ENCODE results near the gene PSTPIP2.

PSTPIP2 gene

DNA sequence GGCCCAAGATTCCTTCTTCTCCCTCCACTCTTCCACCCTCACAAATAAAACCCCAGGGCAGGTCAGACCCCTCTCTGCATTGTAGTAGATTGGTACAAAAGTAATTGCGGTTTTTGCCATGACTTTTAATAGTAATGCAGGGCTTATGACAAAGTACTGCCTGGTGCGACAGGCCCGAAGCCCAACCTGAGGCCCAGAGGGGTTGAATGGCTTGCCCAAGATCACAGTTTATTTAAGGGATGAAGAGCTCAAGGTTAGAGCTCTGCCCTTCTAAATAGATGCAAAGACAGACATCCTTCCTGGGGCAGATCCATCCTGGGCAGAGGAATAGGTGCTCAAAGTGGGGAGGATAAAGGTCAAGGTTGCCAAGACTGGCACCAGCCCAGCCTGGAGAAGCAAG, 899 bp upstream of the PSTPIP2 start:
- no peak for TF ChIP-seq FOXP2 (optimal IDR thresholded peaks at IDR 0.05; ENCODE audit: borderline replicate concordance, extremely low read depth, extremely low read length, insufficient read depth)
- TF ChIP-seq POLR2AphosphoS5 (IDR thresholded peaks at IDR 0.05; ENCODE audit: low read depth, low read length), result no peak
- no peak for TF ChIP-seq TAF1 (IDR thresholded peaks at IDR 0.05; ENCODE audit: borderline replicate concordance, insufficient read depth, low read length)
- TF ChIP-seq, protein P1, sequence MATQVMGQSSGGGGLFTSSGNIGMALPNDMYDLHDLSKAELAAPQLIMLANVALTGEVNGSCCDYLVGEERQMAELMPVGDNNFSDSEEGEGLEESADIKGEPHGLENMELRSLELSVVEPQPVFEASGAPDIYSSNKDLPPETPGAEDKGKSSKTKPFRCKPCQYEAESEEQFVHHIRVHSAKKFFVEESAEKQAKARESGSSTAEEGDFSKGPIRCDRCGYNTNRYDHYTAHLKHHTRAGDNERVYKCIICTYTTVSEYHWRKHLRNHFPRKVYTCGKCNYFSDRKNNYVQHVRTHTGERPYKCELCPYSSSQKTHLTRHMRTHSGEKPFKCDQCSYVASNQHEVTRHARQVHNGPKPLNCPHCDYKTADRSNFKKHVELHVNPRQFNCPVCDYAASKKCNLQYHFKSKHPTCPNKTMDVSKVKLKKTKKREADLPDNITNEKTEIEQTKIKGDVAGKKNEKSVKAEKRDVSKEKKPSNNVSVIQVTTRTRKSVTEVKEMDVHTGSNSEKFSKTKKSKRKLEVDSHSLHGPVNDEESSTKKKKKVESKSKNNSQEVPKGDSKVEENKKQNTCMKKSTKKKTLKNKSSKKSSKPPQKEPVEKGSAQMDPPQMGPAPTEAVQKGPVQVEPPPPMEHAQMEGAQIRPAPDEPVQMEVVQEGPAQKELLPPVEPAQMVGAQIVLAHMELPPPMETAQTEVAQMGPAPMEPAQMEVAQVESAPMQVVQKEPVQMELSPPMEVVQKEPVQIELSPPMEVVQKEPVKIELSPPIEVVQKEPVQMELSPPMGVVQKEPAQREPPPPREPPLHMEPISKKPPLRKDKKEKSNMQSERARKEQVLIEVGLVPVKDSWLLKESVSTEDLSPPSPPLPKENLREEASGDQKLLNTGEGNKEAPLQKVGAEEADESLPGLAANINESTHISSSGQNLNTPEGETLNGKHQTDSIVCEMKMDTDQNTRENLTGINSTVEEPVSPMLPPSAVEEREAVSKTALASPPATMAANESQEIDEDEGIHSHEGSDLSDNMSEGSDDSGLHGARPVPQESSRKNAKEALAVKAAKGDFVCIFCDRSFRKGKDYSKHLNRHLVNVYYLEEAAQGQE (IDR thresholded peaks at IDR 0.05; ENCODE audit: insufficient read depth in 1 of 2, low read depth in 2 of 2, low read length in 2 of 2), result no peak
- no peak for TF ChIP-seq SIN3A (IDR thresholded peaks at IDR 0.05; ENCODE audit: borderline replicate concordance, insufficient read depth, low read length)

GRCh38 chr18:46072376-46072867, 362 bp upstream of the PSTPIP2 start:
- TF ChIP-seq FOXP2 (optimal IDR thresholded peaks at IDR 0.05; ENCODE audit: borderline replicate concordance, extremely low read depth, extremely low read length, insufficient read depth), result no peak
- no peak for TF ChIP-seq SIN3A (IDR thresholded peaks at IDR 0.05; ENCODE audit: borderline replicate concordance, insufficient read depth, low read length)
- no peak for TF ChIP-seq TAF1 (IDR thresholded peaks at IDR 0.05; ENCODE audit: borderline replicate concordance, insufficient read depth, low read length)
- TF ChIP-seq POLR2AphosphoS5 (IDR thresholded peaks at IDR 0.05; ENCODE audit: low read depth, low read length), result no peak
- TF ChIP-seq, protein P1 (IDR thresholded peaks at IDR 0.05; ENCODE audit: insufficient read depth in 1 of 2, low read depth in 2 of 2, low read length in 2 of 2), result no peak

DNA sequence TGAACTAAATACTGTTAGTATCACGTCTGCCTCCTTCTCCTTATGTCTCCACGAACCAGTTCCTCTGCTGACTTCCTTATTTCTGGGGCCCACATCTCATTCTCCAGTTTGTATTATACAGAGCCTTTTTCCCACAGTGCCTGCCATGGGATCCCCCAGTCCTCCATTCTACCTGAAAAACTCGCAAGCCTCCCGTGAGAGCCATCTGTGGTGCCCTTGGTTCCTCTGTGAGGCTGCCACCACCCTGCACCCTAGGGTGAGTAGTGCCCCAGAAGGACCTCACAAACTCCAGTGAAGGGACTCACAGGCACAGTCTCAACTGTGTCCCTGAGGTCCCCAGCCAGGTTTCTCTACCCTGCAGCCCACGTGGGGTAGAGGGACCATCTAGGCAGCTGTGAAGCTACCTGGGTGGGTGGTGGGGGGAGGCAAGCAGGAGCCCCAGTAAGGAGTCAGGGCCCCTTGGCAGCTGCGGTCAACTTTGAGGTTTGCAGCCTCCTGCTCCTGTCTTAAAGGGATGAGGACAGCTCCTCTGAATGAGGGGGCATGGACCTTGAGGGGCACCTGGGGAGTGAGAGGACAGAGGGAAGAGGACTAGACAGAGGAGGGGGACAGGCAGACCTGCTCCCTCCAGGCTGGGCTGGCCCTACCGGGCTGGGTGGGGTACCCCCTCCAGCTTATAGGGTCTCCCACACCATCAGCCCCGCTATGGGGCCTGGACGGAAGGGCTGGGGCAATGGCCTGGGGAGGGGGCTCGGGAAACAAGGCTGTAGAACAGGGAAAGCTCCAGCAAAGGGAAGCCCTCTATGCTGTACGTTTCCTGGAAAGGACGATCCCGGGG, 1.0 kb downstream of the PSTPIP2 start:
- TF ChIP-seq, protein P1 (IDR thresholded peaks at IDR 0.05; ENCODE audit: insufficient read depth in 1 of 2, low read depth in 2 of 2, low read length in 2 of 2), result no peak
- no peak for TF ChIP-seq FOXP2 (optimal IDR thresholded peaks at IDR 0.05; ENCODE audit: borderline replicate concordance, extremely low read depth, extremely low read length, insufficient read depth)
- no peak for TF ChIP-seq SIN3A (IDR thresholded peaks at IDR 0.05; ENCODE audit: borderline replicate concordance, insufficient read depth, low read length)

DNA sequence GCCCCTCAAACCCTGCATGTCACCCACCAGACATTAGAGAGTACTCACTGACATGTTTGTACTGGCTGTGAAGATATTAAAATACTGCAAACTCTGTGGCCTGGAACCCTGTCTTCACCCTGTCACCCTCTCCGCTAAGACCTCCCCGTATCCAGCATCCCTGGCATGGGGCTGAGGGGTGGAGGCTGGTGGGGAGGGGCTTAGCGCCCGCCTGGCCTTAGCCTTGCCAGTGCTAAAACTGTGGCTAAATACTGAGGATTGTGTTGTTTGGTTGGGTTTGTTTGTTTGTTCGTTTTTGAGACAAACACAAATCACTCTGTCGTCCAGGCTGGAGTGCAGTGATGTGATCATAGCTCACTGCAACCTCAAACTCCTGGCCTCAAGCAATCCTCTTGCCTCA, 1.8 kb downstream of the PSTPIP2 start:
- TF ChIP-seq FOXP2 (optimal IDR thresholded peaks at IDR 0.05; ENCODE audit: borderline replicate concordance, extremely low read depth, extremely low read length, insufficient read depth) (no peak), POLR2AphosphoS5 (IDR thresholded peaks at IDR 0.05; ENCODE audit: low read depth, low read length) (no peak), TAF1 (IDR thresholded peaks at IDR 0.05; ENCODE audit: borderline replicate concordance, insufficient read depth, low read length) (no peak), SIN3A (IDR thresholded peaks at IDR 0.05; ENCODE audit: borderline replicate concordance, insufficient read depth, low read length) (no peak)
- TF ChIP-seq, protein P1 (IDR thresholded peaks at IDR 0.05; ENCODE audit: insufficient read depth in 1 of 2, low read depth in 2 of 2, low read length in 2 of 2), result no peak
